Transverse colon (tissue), 3 donors: ENCODE measurements around the gene KLF15.

ENCODE experiments used
- CTCF ChIP-seq, 5 experiments: fragments of 200-600 bp in 3 of 5; fragments of 450-650 bp in 2 of 5; sonication (generic) in 3 of 5; IDR thresholded peaks; 1 replicate in 2 of 5; 2 replicates in 3 of 5; pipeline ENCODE4 v1.5.1; 2016 to 2017; ENCODE audit warnings: antibody characterized with exemption in 5 of 5, inconsistent platforms in 3 of 5, mild to moderate bottlenecking in 2 of 5, moderate library complexity in 1 of 5
- EP300 ChIP-seq: sonication (generic); formaldehyde crosslinking; IDR thresholded peaks from one replicate; pipeline ENCODE4 v1.6.1; 2017; ENCODE audit warnings: antibody characterized with exemption, low read depth
- POLR2A ChIP-seq: fragments of 450-650 bp; IDR thresholded peaks from one replicate; pipeline ENCODE4 v1.6.1; 2016; ENCODE audit warnings: antibody characterized with exemption, mild to moderate bottlenecking, moderate library complexity

- TF ChIP-seq CTCF (IDR thresholded peaks at IDR 0.05) (no peak), EP300 (no peak), POLR2A (no peak)
Measured at GRCh38 chr3:126344380-126345041, 12.7 kb downstream of the KLF15 start.
